Measurements from ENCODE around the gene IFITM10.

Gene IFITM10

GRCh38 chr11:1752907-1753228, 2.5 kb upstream of the IFITM10 start:
- no peak for DNase-seq (ENCODE audit: low spot score)

GRCh38 chr11:1751999-1752906, 1.9 kb upstream of the IFITM10 start:
- no peak for DNase-seq (ENCODE audit: low spot score)

DNA sequence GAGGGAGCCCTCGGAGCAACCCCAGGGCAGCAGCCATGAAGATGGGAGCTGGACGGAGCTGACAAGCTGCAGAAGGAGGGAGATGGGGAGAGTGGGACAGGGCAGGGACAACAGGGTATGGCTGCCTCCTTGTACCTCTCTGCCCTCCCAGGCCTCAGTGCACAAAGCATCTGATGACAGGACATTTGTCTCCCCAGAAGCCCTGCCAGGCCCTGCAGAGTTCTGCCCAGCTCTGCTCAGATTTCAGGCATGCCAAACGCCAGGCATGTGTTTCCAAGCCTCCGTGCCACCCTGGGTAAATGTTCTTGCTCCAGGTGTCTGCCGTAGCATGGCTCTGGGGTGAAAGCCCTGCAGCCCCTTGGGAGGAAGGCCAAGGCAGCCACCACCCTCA, 1.1 kb upstream of the IFITM10 start:
- no peak for DNase-seq (ENCODE audit: low spot score)

GRCh38 chr11:1750840-1751530, 590 bp upstream of the IFITM10 start:
- no peak for DNase-seq (ENCODE audit: low spot score)

GRCh38 chr11:1749395-1750351, 722 bp downstream of the IFITM10 start:
- no peak for DNase-seq (ENCODE audit: low spot score)

DNA sequence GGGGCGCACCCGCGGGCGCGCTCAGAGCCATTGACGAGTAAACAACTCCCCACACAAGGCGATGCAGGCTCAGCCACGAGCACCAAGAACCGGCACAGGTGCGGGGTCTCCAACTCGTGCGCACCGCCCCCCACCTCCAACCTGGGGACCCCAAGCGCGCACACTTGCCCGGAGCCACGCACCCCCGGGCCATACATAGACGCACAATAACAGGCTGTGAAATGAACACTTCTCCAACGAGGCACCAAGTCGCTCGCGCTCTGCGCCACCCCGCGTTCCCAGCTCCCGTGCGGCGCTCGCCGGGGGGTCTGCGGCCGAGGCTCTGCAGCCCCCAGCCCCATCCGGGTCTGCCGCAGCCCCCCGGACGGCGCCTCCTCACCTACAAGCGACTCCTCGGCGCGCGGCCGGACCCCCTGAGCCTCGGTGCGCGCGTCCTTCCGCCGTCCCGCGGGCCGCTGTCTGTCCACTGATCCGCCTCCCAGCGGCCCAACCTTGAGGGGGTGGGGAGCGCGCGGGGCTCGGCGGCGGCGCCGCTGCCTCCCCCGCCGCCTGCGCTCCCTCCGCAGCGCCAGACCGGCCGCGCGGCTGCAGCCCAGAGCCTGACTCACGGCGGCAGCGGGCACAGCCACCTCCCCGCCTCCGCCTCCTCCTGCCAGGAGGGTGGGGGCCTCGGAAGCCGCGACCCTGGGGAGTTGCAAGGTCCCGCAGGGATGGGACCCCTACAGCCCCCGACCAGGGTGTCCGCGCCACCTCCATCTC, 1.6 kb downstream of the IFITM10 start:
- DNase-seq (ENCODE audit: low spot score) = peak; percentile 80

DNA sequence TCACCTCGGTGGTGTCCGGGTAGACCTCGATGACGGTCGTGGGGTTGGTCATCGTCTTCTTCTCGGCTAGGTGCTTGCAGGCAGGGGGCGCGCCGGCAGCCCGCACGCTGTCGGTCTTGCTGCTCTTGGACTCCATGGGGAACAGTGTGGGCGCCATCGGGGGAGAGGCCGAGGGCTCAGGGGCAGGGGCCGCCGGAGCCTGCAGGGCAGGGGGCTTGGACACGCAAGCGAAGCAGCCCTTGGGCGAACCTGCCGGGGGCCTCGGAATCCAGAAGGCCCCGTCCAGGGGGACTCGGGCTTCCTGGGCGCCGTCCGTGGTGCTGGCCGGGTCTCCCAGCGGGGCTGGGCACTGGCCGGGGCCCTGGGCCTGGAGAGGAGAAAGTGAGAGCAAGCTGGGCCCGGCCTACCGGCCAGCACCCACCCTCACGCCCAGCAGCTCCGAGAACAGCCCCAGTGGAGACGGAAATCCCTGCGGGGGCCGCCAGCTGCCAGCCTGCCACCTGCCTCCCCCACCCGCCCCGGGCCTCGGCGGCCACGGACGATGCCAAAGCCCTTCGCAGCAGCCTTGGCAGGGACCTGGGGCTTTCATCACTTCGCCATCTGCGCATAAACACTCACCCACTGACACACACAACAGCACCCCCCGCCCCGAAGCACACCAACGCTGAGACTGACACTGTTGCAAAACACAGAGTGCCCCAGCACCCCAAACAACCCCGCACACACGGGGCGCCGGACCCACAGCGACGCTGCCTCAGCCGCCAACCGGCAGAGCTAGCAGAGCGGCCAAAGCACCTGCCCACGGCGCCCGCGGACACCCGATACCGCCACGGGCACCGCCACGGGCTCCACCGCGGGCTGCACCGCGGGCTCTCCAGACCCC, 2.4 kb downstream of the IFITM10 start:
- peak; percentile 74 for DNase-seq (ENCODE audit: low spot score)

DNA sequence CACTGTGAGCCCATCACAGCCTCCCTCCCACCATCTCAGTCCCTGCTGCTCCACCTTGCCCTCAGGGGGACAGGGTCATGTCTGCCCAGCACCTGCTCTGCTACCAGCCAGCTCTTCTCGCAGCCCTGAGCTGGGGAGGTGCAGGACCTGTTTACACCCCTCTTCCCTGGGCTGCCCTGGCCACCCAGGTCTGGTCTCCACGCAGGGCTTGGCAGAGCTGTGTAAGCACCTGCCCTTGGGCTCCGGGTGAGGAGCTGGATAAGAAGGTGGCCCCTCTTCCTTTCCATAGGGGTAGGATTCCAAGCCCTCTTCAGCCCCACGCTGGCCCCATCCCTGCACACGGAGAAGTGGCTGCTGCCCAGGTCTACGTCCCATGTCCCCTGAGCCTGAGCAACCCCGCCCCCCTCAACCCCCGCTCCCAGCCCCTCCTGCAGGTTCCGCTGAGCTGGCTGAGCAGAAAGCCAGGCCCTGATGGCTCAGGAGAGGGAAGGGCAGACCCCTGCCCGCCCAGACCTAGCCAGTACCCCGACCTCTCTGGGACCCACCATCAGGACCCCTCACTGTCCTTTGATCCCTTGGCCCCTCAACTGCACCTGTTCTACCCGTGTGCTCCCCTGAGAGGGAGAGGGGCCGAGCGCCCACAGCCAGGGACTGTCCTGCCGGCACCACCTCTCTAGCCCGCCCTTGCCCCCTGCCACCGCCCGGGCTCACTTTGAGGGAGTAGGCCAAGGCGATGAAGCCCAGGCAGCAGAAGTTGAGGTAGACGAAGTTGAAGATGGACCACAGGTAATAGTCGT, 3.2 kb downstream of the IFITM10 start:
- DNase-seq (ENCODE audit: low spot score) = no peak

GRCh38 chr11:1746511-1746931, 3.9 kb downstream of the IFITM10 start:
- DNase-seq (ENCODE audit: low spot score) = no peak

DNA sequence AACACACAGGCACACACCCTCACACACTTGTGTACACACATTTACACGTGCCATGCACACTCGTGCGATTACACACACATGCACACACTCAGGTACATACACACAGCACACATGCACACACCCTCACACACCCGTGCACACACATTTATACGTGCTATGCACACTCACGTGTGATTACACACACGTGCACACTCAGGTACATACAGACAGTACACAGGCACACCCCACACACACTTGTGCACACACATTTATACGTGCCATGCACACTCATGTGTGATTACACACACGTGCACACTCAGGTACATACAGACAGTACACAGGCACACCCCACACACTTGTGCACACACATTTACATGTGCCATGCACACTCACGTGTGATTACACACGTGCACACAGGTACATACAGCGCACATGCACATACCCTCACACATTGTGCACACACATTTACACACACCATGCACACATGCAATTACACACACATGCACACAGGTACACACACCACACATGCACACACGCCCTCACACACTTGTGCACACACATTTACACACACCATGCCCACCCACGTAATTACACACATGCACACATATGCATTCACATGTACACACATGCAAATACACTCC, 4.6 kb downstream of the IFITM10 start:
- no peak for DNase-seq (ENCODE audit: low spot score)

- DNase-seq (ENCODE audit: low spot score) = no peak
Observed at GRCh38 chr11:1744891-1745700, 5.3 kb downstream of the IFITM10 start.

DNA sequence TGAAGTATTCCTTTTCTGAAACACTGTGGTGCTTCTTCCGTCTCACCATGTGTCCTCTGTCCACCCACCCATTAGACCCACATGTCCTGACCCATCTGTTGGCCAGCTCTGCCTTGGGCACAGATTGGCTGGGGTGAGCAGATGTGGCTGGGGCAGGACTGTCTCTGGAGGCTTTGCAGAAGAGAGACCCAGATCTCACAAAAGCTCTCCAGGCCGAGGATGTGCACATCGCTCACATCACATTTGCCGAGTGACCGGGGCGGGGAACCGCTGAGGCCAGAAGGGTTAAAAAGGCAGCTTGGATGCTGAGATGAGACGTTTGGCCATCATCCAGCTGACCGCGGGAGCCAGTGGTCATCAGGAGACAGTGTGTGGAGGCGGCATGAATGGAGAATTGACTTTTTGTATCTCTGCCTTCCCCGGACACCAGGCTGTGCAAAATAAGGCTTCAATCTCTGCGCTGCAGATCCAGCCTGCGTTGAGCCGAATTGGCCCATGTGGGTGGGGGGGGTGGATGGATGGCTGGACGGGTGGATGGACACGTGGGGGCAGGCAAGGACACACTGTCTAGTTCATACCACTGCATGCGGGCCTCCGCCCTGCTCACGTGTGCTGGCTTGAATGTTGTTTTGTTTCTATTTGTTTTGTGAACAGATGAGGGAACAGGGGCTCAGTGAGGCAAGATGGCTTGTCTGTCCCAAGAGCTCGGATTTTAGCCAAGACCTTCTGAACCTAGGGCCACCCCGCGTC, 6.1 kb downstream of the IFITM10 start:
- DNase-seq (ENCODE audit: low spot score) = no peak

DNA sequence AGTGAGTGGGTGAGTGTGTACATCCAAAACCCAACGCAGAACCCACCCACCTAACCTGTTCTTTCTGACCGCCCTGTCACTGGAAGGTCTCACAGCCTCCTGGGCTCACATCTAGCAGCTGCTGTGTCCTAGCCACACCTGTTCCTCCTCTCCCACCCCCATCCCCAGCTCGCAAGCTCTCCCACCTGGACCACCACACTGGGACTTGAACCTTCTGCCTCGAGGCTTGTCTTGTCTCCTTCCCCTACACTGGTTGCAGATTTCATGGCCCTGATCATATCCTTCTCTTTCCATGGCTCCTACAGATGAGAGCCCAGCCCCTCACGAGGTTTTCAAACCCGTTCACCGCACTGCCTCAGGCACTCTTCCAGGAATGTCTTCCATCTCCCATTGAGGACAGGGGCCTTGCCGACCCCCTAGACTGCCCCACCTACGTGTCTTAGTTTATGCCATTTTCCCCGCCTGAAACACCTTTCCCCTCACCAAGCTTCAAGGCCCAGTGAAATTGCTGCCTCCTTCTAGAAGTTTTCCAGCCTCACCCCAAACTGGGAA, 6.7 kb downstream of the IFITM10 start:
- DNase-seq (ENCODE audit: low spot score) = no peak

- DNase-seq (ENCODE audit: low spot score) = no peak
Observed at GRCh38 chr11:1742869-1743584, 7.4 kb downstream of the IFITM10 start.

DNA sequence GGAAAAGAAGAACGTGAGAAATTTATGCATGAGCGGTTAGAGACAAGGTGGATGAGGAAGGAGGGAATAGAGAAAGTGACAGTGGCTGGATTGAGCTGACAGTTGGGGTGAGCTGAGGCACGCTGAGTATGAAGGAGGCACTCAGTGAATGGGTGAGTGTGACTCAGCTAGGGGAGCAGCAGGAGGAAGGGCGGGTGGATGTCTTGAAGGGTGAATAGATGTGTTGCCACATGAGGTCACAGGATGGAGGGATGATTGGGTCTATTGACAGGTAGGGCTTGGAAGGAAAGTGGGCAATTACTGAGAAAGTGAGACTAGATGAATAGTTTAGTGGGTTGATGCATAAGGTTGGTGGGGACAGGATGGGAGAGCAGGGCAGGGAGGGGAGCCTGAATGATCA, 8.0 kb downstream of the IFITM10 start:
- no peak for DNase-seq (ENCODE audit: low spot score)

DNA sequence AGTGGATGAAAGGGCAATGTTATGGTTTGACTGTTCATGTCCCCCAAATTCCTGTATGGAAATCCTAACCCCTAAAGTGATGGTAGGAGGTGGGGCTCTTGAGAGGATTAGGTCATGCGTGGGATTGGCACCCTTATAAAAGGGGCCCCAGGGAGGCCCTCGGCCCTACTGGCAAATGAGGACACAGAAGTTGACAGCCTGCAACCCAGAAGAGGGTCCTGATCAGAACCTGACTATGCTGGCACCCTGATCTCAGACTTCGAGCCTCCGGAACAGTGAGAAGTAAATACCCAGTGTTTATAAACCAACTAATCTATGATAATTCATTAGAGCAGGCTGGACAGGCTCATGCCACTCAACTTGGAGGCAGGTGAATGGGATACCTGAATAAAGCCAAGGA, 8.7 kb downstream of the IFITM10 start:
- DNase-seq (ENCODE audit: low spot score) = no peak

Measured in iPS-NIHi11 (cell line).